ENCODE results near the gene JAG2.

JAG2 gene

GRCh38 chr14:105165761-105166485, 2.7 kb downstream of the JAG2 start:
- no peak for DNase-seq (ENCODE audit: low read depth)

- DNase-seq (ENCODE audit: low read depth), result no peak
Measured at GRCh38 chr14:105165134-105165704, 3.4 kb downstream of the JAG2 start.

- no peak for DNase-seq (ENCODE audit: low read depth)
Measured at GRCh38 chr14:105163040-105163742, 5.4 kb downstream of the JAG2 start.

GRCh38 chr14:105162669-105162979, 6.0 kb downstream of the JAG2 start:
- no peak for DNase-seq (ENCODE audit: low read depth)

- DNase-seq (ENCODE audit: low read depth), result no peak
Measured at GRCh38 chr14:105161964-105162668, 6.5 kb downstream of the JAG2 start.

GRCh38 chr14:105161309-105161708, 7.3 kb downstream of the JAG2 start:
- no peak for DNase-seq (ENCODE audit: low read depth)

- no peak for DNase-seq (ENCODE audit: low read depth)
Measured at GRCh38 chr14:105160776-105161175, 7.8 kb downstream of the JAG2 start.

- DNase-seq (ENCODE audit: low read depth), result no peak
Measured at GRCh38 chr14:105159344-105159743, 9.2 kb downstream of the JAG2 start.

- no peak for DNase-seq (ENCODE audit: low read depth)
Measured at GRCh38 chr14:105158794-105159193, 9.8 kb downstream of the JAG2 start.

- no peak for DNase-seq (ENCODE audit: low read depth)
Measured at GRCh38 chr14:105157872-105158271, 10.7 kb downstream of the JAG2 start.

- DNase-seq (ENCODE audit: low read depth), result no peak
Measured at GRCh38 chr14:105156414-105157375, 11.9 kb downstream of the JAG2 start.

- DNase-seq (ENCODE audit: low read depth), result no peak
Measured at GRCh38 chr14:105155681-105156413, 12.7 kb downstream of the JAG2 start.

- no peak for DNase-seq (ENCODE audit: low read depth)
Measured at GRCh38 chr14:105155071-105155651, 13.4 kb downstream of the JAG2 start.

GRCh38 chr14:105154476-105154871, 14.1 kb downstream of the JAG2 start:
- DNase-seq (ENCODE audit: low read depth), result no peak

GRCh38 chr14:105153739-105154475, 14.7 kb downstream of the JAG2 start:
- DNase-seq (ENCODE audit: low read depth), result no peak

GRCh38 chr14:105153331-105153731, 15.2 kb downstream of the JAG2 start:
- no peak for DNase-seq (ENCODE audit: low read depth)

- no peak for DNase-seq (ENCODE audit: low read depth)
Measured at GRCh38 chr14:105152794-105153241, 15.8 kb downstream of the JAG2 start.

- no peak for DNase-seq (ENCODE audit: low read depth)
Measured at GRCh38 chr14:105151838-105152793, 16.5 kb downstream of the JAG2 start.
